Measurements from ENCODE around the gene C20orf173.
"Not testable (repeated sequence)": the region's sequence is repeated elsewhere in the genome, so short reads cannot be mapped to it uniquely, and the experiment has no call there.

C20orf173 gene

GRCh38 chr20:35560541-35560940, 31.1 kb upstream of the C20orf173 start:
- no peak for ATAC-seq (replicated peaks; ENCODE audit: extremely low read depth, poor library complexity, severe bottlenecking)

GRCh38 chr20:35560105-35560511, 30.7 kb upstream of the C20orf173 start:
- Mint-ChIP-seq H3K4me3 (no peak overlapping the region), H3K4me1 (no peaks in the 10 kb centered on the region), H3K27me3 (peaks cover 17% of the 10 kb centered on the region), H3K36me3 (ENCODE audit: insufficient read depth) (peaks cover 8% of the 10 kb centered on the region), H3K9me3 (no peaks in the 10 kb centered on the region), H3K27ac (ENCODE audit: low read depth) (no peak overlapping the region)
- DNase-seq (ENCODE audit: low spot score in 2 of 2) (no peak), ATAC-seq (replicated peaks; ENCODE audit: extremely low read depth, poor library complexity, severe bottlenecking) (no peak)

More at GRCh38 chr20:35560541-35560940, 31.1 kb upstream of the C20orf173 start:
- Mint-ChIP-seq H3K4me1 (no peaks in the 10 kb centered on the region), H3K4me3 (no peak overlapping the region), H3K27ac (ENCODE audit: low read depth) (no peak overlapping the region), H3K27me3 (peaks cover 18% of the 10 kb centered on the region), H3K36me3 (ENCODE audit: insufficient read depth) (peaks cover 8% of the 10 kb centered on the region), H3K9me3 (no peaks in the 10 kb centered on the region)
- no peak for DNase-seq (ENCODE audit: low spot score in 2 of 2)

- Mint-ChIP-seq H3K27ac (ENCODE audit: low read depth) (no peak overlapping the region), H3K27me3 (peaks cover 11% of the 10 kb centered on the region), H3K36me3 (ENCODE audit: insufficient read depth) (peaks cover 12% of the 10 kb centered on the region), H3K4me1 (no peaks in the 10 kb centered on the region), H3K4me3 (no peak overlapping the region), H3K9me3 (no peaks in the 10 kb centered on the region)
- no peak for ATAC-seq (replicated peaks; ENCODE audit: extremely low read depth, poor library complexity, severe bottlenecking)
- no peak for DNase-seq (ENCODE audit: low spot score in 2 of 2)
These were observed 29.7 kb upstream of the C20orf173 start for GRCh38 chr20:35559042-35559693.

GRCh38 chr20:35558451-35558850, 29.0 kb upstream of the C20orf173 start:
- ATAC-seq (replicated peaks; ENCODE audit: extremely low read depth, poor library complexity, severe bottlenecking) (no peak), DNase-seq (ENCODE audit: low spot score in 2 of 2) (no peak)
- Mint-ChIP-seq H3K4me3 (no peak overlapping the region), H3K27ac (ENCODE audit: low read depth) (no peak overlapping the region), H3K36me3 (ENCODE audit: insufficient read depth) (peaks cover 13% of the 10 kb centered on the region), H3K4me1 (no peaks in the 10 kb centered on the region), H3K9me3 (no peaks in the 10 kb centered on the region), H3K27me3 (peaks cover 11% of the 10 kb centered on the region)

- no peak overlapping the region for H3K27ac Mint-ChIP-seq (ENCODE audit: low read depth)
- ATAC-seq (replicated peaks; ENCODE audit: extremely low read depth, poor library complexity, severe bottlenecking) (no peak), DNase-seq (ENCODE audit: low spot score in 2 of 2) (no peak)
- H3K4me3 Mint-ChIP-seq = no peak overlapping the region
- peaks cover 13% of the 10 kb centered on the region for H3K36me3 Mint-ChIP-seq (ENCODE audit: insufficient read depth)
- peaks cover 5% of the 10 kb centered on the region for H3K27me3 Mint-ChIP-seq
- H3K4me1 Mint-ChIP-seq = no peaks in the 10 kb centered on the region
- H3K9me3 Mint-ChIP-seq = no peaks in the 10 kb centered on the region
These were observed 27.4 kb upstream of the C20orf173 start for GRCh38 chr20:35556871-35557270.

- H3K27me3 Mint-ChIP-seq = no peaks in the 10 kb centered on the region
- no peak overlapping the region for H3K4me3 Mint-ChIP-seq
- ATAC-seq (replicated peaks; ENCODE audit: extremely low read depth, poor library complexity, severe bottlenecking) = no peak
- DNase-seq (ENCODE audit: low spot score in 2 of 2) = no peak
- no peaks in the 10 kb centered on the region for H3K9me3 Mint-ChIP-seq
- H3K27ac Mint-ChIP-seq (ENCODE audit: low read depth) = no peak overlapping the region
- H3K36me3 Mint-ChIP-seq (ENCODE audit: insufficient read depth) = peaks cover 13% of the 10 kb centered on the region
- H3K4me1 Mint-ChIP-seq = no peaks in the 10 kb centered on the region
These were observed 26.6 kb upstream of the C20orf173 start for GRCh38 chr20:35555951-35556645.

GRCh38 chr20:35555461-35555860, 26.0 kb upstream of the C20orf173 start:
- H3K36me3 Mint-ChIP-seq (ENCODE audit: insufficient read depth) = peaks cover 13% of the 10 kb centered on the region
- not testable (repeated sequence) for ATAC-seq (replicated peaks; ENCODE audit: extremely low read depth, poor library complexity, severe bottlenecking); DNase-seq (ENCODE audit: low spot score in 2 of 2); H3K27ac Mint-ChIP-seq (ENCODE audit: low read depth); H3K4me1 Mint-ChIP-seq; H3K4me3 Mint-ChIP-seq; H3K9me3 Mint-ChIP-seq; H3K27me3 Mint-ChIP-seq

- Mint-ChIP-seq H3K4me3 (no peak overlapping the region), H3K27ac (ENCODE audit: low read depth) (no peak overlapping the region), H3K9me3 (no peaks in the 10 kb centered on the region), H3K27me3 (no peaks in the 10 kb centered on the region), H3K36me3 (ENCODE audit: insufficient read depth) (peaks cover 18% of the 10 kb centered on the region), H3K4me1 (no peaks in the 10 kb centered on the region)
- DNase-seq (ENCODE audit: low spot score in 2 of 2) = no peak
- no peak for ATAC-seq (replicated peaks; ENCODE audit: extremely low read depth, poor library complexity, severe bottlenecking)
These were observed 23.5 kb upstream of the C20orf173 start for GRCh38 chr20:35552914-35553313.

- Mint-ChIP-seq H3K4me3 (no peak overlapping the region), H3K36me3 (ENCODE audit: insufficient read depth) (peaks cover 14% of the 10 kb centered on the region), H3K27ac (ENCODE audit: low read depth) (no peak overlapping the region), H3K9me3 (no peaks in the 10 kb centered on the region), H3K4me1 (no peaks in the 10 kb centered on the region), H3K27me3 (no peaks in the 10 kb centered on the region)
- DNase-seq (ENCODE audit: low spot score in 2 of 2) (no peak), ATAC-seq (replicated peaks; ENCODE audit: extremely low read depth, poor library complexity, severe bottlenecking) (no peak)
These were observed 22.1 kb upstream of the C20orf173 start for GRCh38 chr20:35551503-35551902.

GRCh38 chr20:35547329-35547728, 17.9 kb upstream of the C20orf173 start:
- Mint-ChIP-seq H3K36me3 (ENCODE audit: insufficient read depth) (peaks cover 8% of the 10 kb centered on the region), H3K4me1 (peaks cover 13% of the 10 kb centered on the region), H3K27me3 (no peaks in the 10 kb centered on the region), H3K9me3 (no peaks in the 10 kb centered on the region), H3K27ac (ENCODE audit: low read depth) (no peak overlapping the region), H3K4me3 (no peak overlapping the region)
- DNase-seq (ENCODE audit: low spot score in 2 of 2) (no peak), ATAC-seq (replicated peaks; ENCODE audit: extremely low read depth, poor library complexity, severe bottlenecking) (no peak)

- H3K4me1 Mint-ChIP-seq = peaks cover 21% of the 10 kb centered on the region
- ATAC-seq (replicated peaks; ENCODE audit: extremely low read depth, poor library complexity, severe bottlenecking) (no peak), DNase-seq (ENCODE audit: low spot score in 2 of 2) (no peak)
- no peaks in the 10 kb centered on the region for H3K27me3 Mint-ChIP-seq
- no peak overlapping the region for H3K27ac Mint-ChIP-seq (ENCODE audit: low read depth)
- no peaks in the 10 kb centered on the region for H3K9me3 Mint-ChIP-seq
- H3K36me3 Mint-ChIP-seq (ENCODE audit: insufficient read depth) = peaks cover 9% of the 10 kb centered on the region
- H3K4me3 Mint-ChIP-seq = no peak overlapping the region
These were observed 16.7 kb upstream of the C20orf173 start for GRCh38 chr20:35546127-35546526.

- H3K9me3 Mint-ChIP-seq; DNase-seq (ENCODE audit: low spot score in 2 of 2): not testable (repeated sequence)
These were observed 15.5 kb upstream of the C20orf173 start for GRCh38 chr20:35544941-35545340.

GRCh38 chr20:35544436-35544835, 15.0 kb upstream of the C20orf173 start:
- Mint-ChIP-seq H3K27me3 (no peaks in the 10 kb centered on the region), H3K4me3 (no peak overlapping the region), H3K9me3 (no peaks in the 10 kb centered on the region), H3K36me3 (ENCODE audit: insufficient read depth) (peaks cover 9% of the 10 kb centered on the region), H3K4me1 (peaks cover 21% of the 10 kb centered on the region), H3K27ac (ENCODE audit: low read depth) (no peak overlapping the region)
- DNase-seq (ENCODE audit: low spot score in 2 of 2) (no peak), ATAC-seq (replicated peaks; ENCODE audit: extremely low read depth, poor library complexity, severe bottlenecking) (no peak)

More at GRCh38 chr20:35544941-35545340, 15.5 kb upstream of the C20orf173 start:
- H3K4me1 Mint-ChIP-seq = peaks cover 21% of the 10 kb centered on the region
- not testable (repeated sequence) for H3K27me3 Mint-ChIP-seq; H3K4me3 Mint-ChIP-seq; H3K27ac Mint-ChIP-seq (ENCODE audit: low read depth); ATAC-seq (replicated peaks; ENCODE audit: extremely low read depth, poor library complexity, severe bottlenecking); H3K36me3 Mint-ChIP-seq (ENCODE audit: insufficient read depth)
